ENCODE data around the gene SELENOK. TPM values are rescaled to one million over a fixed set of nuclear protein-coding genes. Genes with fewer than 3 reads are reported as not detected.
A peak's percentile ranks its signal among the peaks of the same experiment; 100 is the strongest.

Gene SELENOK
- total RNA-seq, 1 donor from 2014 or later = 76.6 TPM

- TF ChIP-seq CTCF (IDR thresholded peaks at IDR 0.05) = no peak
- TF ChIP-seq EZH2phosphoT487 (IDR thresholded peaks at IDR 0.05) = no peak
- no peak for TF ChIP-seq EZH2 (IDR thresholded peaks at IDR 0.05)
- H3K9me3 Mint-ChIP-seq = no peaks in the 10 kb centered on the region
Observed at GRCh38 chr3:53890726-53891475, 758 bp downstream of the SELENOK start.

GRCh38 chr3:53888232-53888631, 3.4 kb downstream of the SELENOK start:
- no peak overlapping the region for H3K9ac ChIP-seq
- H3K4me3 Mint-ChIP-seq = no peak overlapping the region
- peaks cover 25% of the 10 kb centered on the region for H3K4me1 Mint-ChIP-seq
- no peak for DNase-seq (ENCODE audit: low spot score)
- no peak overlapping the region for H3K27ac ChIP-seq
- TF ChIP-seq EZH2 (IDR thresholded peaks at IDR 0.05) = no peak
- no peak for TF ChIP-seq CTCF (IDR thresholded peaks at IDR 0.05)
- no peak for TF ChIP-seq EZH2phosphoT487 (IDR thresholded peaks at IDR 0.05)
- no peak overlapping the region for H3K4me3 ChIP-seq
- H3K4me1 ChIP-seq = peaks cover 12% of the 10 kb centered on the region
- peaks cover 16% of the 10 kb centered on the region for H3F3A ChIP-seq (ENCODE audit: low read depth)
- no peaks in the 10 kb centered on the region for H3K9me3 ChIP-seq (ENCODE audit: low read depth)
- H3K4me2 ChIP-seq = no peak overlapping the region
- no peak overlapping the region for H3K27ac Mint-ChIP-seq
- H3K36me3 Mint-ChIP-seq = peaks cover 9% of the 10 kb centered on the region
- H3K9me3 Mint-ChIP-seq = no peaks in the 10 kb centered on the region
- peaks cover under 1% of the 10 kb centered on the region for H3K27me3 ChIP-seq
- peaks cover 3% of the 10 kb centered on the region for H3K27me3 Mint-ChIP-seq (ENCODE audit: insufficient read depth, low read depth)
- peaks cover 49% of the 10 kb centered on the region for H3K79me2 ChIP-seq (ENCODE audit: low read depth)
- no peak overlapping the region for H2AFZ ChIP-seq (replicated peaks)
- peaks cover 24% of the 10 kb centered on the region for H4K20me1 ChIP-seq (ENCODE audit: low read depth)
- peaks cover 5% of the 10 kb centered on the region for H3K36me3 ChIP-seq

More at GRCh38 chr3:53890726-53891475, 758 bp downstream of the SELENOK start:
- Histone ChIP-seq H3K9me3 (ENCODE audit: low read depth) (no peaks in the 10 kb centered on the region), H3K4me3 (peak overlapping the region; percentile 82), H3K9ac (peak overlapping the region; percentile 93), H3F3A (ENCODE audit: low read depth) (peaks cover 10% of the 10 kb centered on the region), H3K79me2 (ENCODE audit: low read depth) (peaks cover 49% of the 10 kb centered on the region), H3K4me2 (peak overlapping the region; percentile 84), H3K4me1 (peaks cover 12% of the 10 kb centered on the region), H3K27me3 (peaks cover 27% of the 10 kb centered on the region), H4K20me1 (ENCODE audit: low read depth) (peaks cover 24% of the 10 kb centered on the region), H3K36me3 (peaks cover 5% of the 10 kb centered on the region), H3K27ac (peak overlapping the region; percentile 90), H2AFZ (replicated peaks) (peak overlapping the region; percentile 79)
- peak; percentile 63 for DNase-seq (ENCODE audit: low spot score)
- Mint-ChIP-seq H3K4me1 (peaks cover 27% of the 10 kb centered on the region), H3K4me3 (peak overlapping the region; percentile 98), H3K27ac (peak overlapping the region; percentile 65), H3K27me3 (ENCODE audit: insufficient read depth, low read depth) (peaks cover 3% of the 10 kb centered on the region), H3K36me3 (peaks cover 7% of the 10 kb centered on the region)

- H3K36me3 ChIP-seq = peaks cover 5% of the 10 kb centered on the region
- H3K9ac ChIP-seq = no peak overlapping the region
- peaks cover 9% of the 10 kb centered on the region for H3K4me1 ChIP-seq
- no peak overlapping the region for H2AFZ ChIP-seq (replicated peaks)
- H3K27me3 ChIP-seq = no peaks in the 10 kb centered on the region
- no peak overlapping the region for H3K27ac Mint-ChIP-seq
- peaks cover 49% of the 10 kb centered on the region for H3K79me2 ChIP-seq (ENCODE audit: low read depth)
- peaks cover 9% of the 10 kb centered on the region for H3K36me3 Mint-ChIP-seq
- peaks cover 20% of the 10 kb centered on the region for H3F3A ChIP-seq (ENCODE audit: low read depth)
- peaks cover 24% of the 10 kb centered on the region for H4K20me1 ChIP-seq (ENCODE audit: low read depth)
- no peak overlapping the region for H3K4me2 ChIP-seq
- TF ChIP-seq EZH2phosphoT487 (IDR thresholded peaks at IDR 0.05) (no peak), CTCF (IDR thresholded peaks at IDR 0.05) (no peak), EZH2 (IDR thresholded peaks at IDR 0.05) (no peak)
- peaks cover 3% of the 10 kb centered on the region for H3K27me3 Mint-ChIP-seq (ENCODE audit: insufficient read depth, low read depth)
- no peaks in the 10 kb centered on the region for H3K9me3 Mint-ChIP-seq
- no peak overlapping the region for H3K27ac ChIP-seq
- no peaks in the 10 kb centered on the region for H3K9me3 ChIP-seq (ENCODE audit: low read depth)
- no peak for DNase-seq (ENCODE audit: low spot score)
- H3K4me3 ChIP-seq = no peak overlapping the region
- no peak overlapping the region for H3K4me3 Mint-ChIP-seq
- H3K4me1 Mint-ChIP-seq = peaks cover 22% of the 10 kb centered on the region
Observed at GRCh38 chr3:53887446-53887845, 4.2 kb downstream of the SELENOK start.
